Ovary (tissue), 3 donors: ENCODE measurements around the gene KYAT1.

ENCODE experiments used
- CTCF ChIP-seq, 3 donors: fragments of 450-650 bp in 2 of 3; fragments of 200-600 bp in 1 of 3; IDR thresholded peaks; one replicate each; pipeline versions ENCODE4 v1.5.1 to v1.8.0; 2016 to 2022; ENCODE audit warnings: antibody characterized with exemption in 3 of 3, mild to moderate bottlenecking in 1 of 3
- EP300 ChIP-seq: sonication (generic); formaldehyde crosslinking; IDR thresholded peaks from one replicate; pipeline ENCODE4 v1.6.1; 2017; ENCODE audit warnings: antibody characterized with exemption
- POLR2A ChIP-seq: fragments of 450-650 bp; IDR thresholded peaks from one replicate; pipeline ENCODE4 v1.6.1; 2017; ENCODE audit warnings: antibody characterized with exemption, mild to moderate bottlenecking, moderate library complexity
- donor health status: DM: no; HTN: no; CAD: no.

- TF ChIP-seq CTCF (IDR thresholded peaks at IDR 0.05) (no peak), POLR2A (no peak), EP300 (no peak)
These were observed 56.8 kb downstream of the KYAT1 start for GRCh38 chr9:128824911-128825310.
